ENCODE measurements around the gene CDH7. TPM values are rescaled to one million over a fixed set of nuclear protein-coding genes. Genes with fewer than 3 reads are reported as not detected.

The CDH7 gene
- total RNA-seq, 1 donor from 2014 or later: not detected

DNA sequence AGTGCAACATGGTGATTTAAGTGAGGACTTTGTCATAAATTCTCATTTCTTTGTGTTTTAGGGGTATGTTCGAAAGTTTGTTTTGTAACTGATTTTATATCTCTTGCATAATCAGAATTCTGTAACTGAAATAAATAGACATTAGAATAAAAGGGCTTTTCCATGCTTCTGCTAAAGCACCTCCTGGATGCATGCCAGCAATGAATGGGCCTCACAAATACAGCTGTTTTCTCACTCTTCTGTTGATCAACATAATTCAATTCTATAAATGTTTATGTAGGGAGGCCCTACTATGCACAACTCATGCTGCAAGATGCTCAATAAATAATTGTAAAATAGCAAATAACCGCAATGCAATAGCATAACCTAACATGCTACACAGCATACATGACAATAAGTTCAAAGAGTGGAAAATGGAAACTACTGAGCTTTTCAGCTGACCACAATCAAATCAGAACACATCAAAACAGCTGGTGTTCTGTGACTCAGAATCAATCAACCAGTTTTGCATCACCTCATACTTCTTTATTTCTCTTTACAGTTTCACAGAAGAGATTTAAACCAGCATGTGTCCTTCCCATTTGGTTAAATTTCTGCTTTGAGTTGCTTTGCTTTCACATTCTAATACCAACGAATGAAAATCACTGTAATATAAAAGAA is 11.0 kb downstream of the CDH7 start:
- no peak for DNase-seq (ENCODE audit: missing footprints)
- ATAC-seq: no peak
- intact Hi-C loops (cut with DNase I): no loop called here

DNA sequence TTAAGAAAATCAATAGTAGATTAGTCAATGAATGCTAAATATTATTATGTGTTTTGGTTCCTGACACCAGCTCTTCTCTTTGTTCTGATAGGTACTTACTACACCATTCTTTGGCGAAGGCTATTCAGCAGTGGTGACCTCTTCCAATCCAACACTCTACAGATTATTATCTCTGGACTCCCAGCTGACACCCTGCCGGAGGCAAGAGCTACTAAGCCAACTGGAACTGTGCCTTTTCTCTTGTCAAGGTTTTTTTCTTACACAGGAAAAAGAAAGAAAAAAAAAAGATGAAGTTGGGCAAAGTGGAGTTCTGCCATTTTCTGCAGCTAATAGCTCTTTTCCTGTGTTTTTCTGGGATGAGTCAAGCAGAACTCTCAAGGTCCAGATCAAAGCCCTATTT is 11.7 kb downstream of the CDH7 start:
- ATAC-seq (no peak), DNase-seq (ENCODE audit: missing footprints) (no peak)
- intact Hi-C loops (cut with DNase I): no loop called here

DNA sequence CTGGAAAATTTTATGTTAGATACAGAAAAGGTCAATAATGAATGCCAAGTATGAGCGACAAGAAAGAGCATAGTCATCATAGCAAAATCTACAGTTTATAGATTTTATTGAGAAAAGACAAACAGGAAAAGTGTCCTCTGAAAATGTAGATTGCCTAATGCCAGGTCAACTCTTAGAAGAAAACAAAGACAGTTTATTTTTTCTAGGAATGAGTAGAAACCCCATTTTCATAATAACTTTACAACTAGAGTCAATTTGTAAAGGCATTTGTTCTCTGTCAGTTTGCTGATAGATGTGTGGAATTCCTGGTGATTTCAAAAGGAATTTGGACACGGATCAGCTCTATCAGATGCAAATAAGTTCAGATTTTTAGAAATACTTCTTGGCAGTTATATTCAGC is 16.6 kb downstream of the CDH7 start:
- no peak for ATAC-seq
- no peak for DNase-seq (ENCODE audit: missing footprints)
- intact Hi-C loops (cut with DNase I): no loop called here

DNA sequence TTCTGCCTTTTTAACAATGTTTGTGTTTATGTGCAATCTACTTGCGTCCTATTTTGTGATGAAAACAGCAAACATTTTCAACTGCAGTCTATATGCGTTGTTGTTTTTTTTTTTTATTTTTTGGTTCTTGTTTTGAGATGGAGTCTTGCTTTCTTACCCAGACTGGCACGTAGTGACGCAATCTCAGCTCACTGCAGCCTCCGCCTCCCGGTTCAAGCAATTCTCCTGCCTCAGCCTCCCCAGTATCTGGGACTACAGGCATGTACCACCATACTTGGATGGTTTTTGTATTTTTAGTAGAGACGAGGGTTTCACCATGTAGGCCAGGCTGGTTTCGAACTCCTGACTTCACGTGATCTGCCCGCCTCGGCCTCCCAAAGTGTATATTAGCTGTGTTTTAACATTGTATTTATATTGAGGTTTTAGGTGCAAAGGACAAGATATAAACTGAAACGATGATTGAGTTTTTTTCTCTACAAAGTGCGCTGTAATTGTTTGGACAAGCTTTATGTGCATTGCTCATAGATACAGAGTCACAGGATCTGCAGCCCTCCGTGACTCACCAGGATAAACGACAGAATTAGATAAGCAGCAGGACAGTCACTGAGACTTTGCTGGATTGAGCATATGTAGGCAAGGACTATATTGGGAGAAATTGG is 17.4 kb downstream of the CDH7 start:
- intact Hi-C loops (cut with DNase I): no loop called here
- ATAC-seq: no peak
- no peak for DNase-seq (ENCODE audit: missing footprints)

DNA sequence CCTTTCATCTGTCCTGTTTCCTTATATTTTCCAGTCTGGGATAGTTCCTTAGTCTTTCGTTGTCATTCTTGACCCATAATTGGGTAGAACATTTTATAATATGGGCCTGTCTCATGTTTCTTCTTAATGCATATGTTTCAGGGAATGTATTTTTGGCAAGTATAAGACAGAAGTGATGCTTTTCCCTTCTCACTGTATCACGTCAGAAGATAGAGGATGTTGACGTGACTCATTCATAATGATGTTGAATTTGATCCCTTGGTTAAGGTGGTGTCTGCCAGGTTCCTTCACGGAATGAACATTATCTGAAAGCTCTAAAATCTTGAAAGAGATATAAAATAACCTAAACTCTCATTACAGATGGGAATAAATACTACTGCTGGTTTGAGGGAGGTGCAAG is 18.8 kb downstream of the CDH7 start:
- DNase-seq (ENCODE audit: missing footprints) (no peak), ATAC-seq (no peak)
- intact Hi-C loops (cut with DNase I): no loop called here

DNA sequence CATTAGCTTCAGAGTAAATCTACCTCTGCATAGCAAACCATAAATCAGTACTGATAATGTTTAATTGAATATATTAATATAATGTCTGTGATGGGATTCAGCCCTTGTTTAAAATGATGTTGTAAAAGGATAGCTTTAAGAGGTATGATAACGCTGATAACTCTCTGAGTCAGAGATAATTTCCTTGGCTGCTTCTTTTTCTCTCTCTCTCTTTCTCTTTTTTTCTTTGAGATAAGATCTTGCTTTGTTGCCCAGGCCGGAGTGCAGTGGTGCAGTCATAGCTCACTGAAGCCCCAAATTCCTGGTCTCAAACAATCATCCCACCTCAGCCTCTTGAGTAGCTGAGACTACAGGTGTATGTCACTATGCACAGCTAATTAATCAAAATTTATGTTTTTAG is 35.7 kb downstream of the CDH7 start:
- no peak for ATAC-seq
- DNase-seq (ENCODE audit: missing footprints): no peak
- intact Hi-C loops (cut with DNase I): no loop called here

DNA sequence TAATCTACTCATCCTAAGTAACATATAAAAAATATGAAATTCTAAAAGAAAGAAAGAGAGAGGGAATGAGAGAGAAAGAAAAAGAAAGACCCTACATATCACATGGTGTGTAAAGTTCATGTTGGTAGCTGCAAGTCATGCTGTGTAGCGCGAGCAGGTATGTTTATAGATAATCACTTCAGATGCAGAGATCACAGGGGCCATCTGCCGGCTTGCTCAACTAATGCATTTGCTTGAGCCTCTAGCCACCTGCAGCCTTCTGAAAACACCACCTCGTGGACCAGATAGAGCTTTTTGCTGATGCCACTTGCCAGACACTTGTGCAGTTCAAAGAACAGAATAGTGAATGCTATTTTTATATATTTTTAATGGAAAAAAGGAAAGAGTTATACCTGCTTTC is 37.6 kb downstream of the CDH7 start:
- no peak for ATAC-seq

DNA sequence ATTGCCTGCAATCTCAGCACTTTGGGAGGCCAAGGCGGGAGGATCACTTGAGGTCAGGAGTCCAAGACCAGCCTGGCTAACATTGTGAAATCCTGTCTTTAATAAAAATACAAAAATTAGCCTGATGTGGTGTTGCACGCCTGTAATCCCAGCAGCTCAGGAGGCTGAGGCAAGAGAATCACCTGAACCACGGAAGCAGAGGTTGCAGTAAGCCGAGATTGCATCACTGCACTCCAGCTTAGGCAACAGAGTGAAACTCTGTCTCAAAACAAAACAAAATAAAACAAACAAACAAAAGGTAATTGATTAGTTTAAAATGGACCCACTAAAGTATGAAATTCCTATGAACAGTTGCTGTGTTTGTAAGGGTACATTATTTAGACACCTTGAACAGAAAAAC is 39.8 kb downstream of the CDH7 start:
- intact Hi-C loops (cut with DNase I): no loop called here
- DNase-seq (ENCODE audit: missing footprints): no peak
- no peak for ATAC-seq

More for the DNA sequence above, 37.6 kb downstream of the CDH7 start:
- no peak for DNase-seq (ENCODE audit: missing footprints)
- intact Hi-C loops (cut with DNase I): no loop called here

DNA sequence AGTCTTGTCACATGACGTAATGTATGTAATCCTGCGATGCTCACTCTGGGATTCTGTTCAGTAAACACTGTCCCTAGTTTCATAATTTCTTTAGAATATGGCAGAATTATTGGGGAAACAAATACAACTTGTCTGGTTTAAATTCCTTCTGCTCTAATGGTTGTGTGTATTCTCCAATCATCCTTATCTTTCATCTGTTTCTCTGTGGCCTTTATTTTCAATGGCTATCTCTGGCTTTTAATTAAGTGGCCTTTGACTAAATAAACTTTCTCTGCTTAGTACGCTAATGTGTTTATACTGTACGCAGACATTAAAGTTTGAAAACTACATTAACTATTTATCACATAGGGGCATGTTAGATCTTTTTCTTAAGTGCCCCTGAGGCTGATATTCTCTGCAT is 40.9 kb downstream of the CDH7 start:
- DNase-seq (ENCODE audit: missing footprints) (no peak), ATAC-seq (no peak)
- intact Hi-C loops (cut with DNase I): no loop called here

DNA sequence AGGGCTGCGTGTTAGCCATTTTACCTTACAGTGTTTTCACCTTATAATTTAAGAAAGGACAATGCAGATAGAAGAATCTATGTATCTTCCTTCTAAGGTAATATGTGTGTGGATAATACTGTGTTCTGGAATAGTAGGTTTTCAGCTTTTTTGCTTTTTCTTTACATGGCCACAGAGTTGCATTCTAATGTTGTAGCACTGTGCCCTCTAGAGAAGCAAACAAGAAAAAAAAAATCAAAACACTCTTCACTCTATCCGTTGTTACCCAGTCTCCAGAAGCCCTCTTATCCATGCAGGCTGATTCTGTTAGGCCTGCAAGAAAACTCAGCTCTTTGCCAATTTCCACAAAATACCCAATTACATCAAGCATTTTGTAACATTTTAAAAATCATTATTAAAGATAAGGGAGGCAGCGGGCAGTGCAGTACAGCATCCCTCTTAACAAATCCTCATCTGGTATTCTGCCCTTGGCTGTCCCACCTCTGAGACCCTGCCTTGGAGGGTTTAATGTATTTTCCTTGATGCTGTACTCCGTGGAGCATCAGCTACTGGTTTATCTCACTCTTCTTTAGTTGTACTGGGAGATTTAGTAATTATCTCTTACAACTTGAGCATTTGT is 41.8 kb downstream of the CDH7 start:
- intact Hi-C loops (cut with DNase I): no loop called here
- DNase-seq (ENCODE audit: missing footprints): no peak
- ATAC-seq: no peak

DNA sequence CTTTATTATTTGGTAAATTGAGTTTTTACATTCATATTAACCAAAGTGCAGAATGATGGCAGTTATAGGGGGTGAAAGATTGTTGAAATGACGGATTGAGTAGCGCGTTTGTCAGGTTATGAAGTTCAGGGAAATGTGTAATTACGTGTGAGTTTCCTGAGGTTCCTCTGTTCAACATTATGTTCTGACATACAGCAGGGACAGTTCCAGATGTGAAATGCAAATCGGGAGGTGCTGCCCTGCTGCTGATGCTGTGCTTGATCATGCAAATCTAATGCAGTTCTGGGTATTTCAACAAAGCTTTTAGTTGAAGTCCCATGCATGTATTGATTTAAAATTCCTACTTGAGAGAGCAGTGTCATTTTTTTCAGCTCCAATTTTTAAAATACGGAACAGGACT is 57.9 kb downstream of the CDH7 start:
- ATAC-seq: no peak
- intact Hi-C loops (cut with DNase I): no loop called here
- no peak for DNase-seq (ENCODE audit: missing footprints)

DNA sequence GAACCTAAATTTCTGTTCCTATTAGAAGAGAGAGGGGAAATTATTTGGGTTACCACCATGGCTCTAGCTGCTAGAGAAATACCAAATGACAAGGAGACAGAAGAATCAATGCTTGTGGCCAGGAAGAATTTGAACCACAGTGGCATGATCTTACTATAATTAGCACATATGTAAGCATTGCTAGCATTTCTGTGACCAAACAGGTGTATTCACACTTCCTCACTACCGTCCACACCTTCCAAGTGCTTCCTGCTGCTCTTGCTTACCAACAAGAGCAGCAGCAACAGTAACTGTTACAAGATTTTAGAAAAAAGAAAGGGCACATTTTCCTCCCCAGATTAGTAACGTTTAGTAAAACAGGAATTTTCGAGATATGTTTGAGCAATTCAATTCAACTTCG is 60.5 kb downstream of the CDH7 start:
- no peak for ATAC-seq
- intact Hi-C loops (cut with DNase I): no loop called here
- no peak for DNase-seq (ENCODE audit: missing footprints)

DNA sequence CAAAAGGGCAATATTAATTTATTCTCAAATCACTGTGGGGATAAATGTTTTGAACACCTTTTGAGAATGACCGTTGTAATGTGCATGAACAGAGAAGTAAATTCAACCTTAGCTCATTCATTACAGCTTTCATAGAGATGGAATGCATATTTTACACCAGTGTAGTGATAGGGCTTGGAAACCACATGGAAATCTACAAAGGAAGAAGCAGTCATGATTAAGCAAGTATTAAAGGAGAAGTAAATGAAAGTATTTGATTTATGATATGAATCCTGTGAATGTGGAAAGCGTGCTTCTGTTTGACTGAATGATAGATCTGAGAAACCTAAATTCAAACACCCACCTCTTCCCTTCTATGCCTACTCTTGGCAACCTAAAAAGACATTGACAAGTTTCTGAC is 64.7 kb downstream of the CDH7 start:
- ATAC-seq (no peak), DNase-seq (ENCODE audit: missing footprints) (no peak)
- intact Hi-C loops (cut with DNase I): no loop called here

DNA sequence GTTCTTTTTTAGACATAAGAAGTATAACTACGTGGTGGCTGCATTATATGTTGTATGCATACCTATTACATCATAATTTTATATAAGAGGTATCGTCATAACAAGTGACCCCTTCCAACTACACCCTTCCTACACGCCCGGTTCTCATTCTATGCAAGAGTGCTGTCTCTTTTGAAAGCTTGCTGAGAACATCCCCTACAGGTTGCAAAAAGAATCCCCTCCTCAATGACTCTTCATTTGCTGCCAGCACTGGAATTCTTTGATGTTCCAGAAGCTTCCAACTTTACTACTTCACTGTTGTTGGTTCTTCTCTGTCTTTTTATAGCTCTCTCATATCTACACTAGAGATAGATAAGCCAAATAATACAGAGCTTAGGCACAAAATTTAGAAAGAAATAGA is 66.4 kb downstream of the CDH7 start:
- ATAC-seq: no peak
- intact Hi-C loops (cut with DNase I): no loop called here
- DNase-seq (ENCODE audit: missing footprints): no peak

DNA sequence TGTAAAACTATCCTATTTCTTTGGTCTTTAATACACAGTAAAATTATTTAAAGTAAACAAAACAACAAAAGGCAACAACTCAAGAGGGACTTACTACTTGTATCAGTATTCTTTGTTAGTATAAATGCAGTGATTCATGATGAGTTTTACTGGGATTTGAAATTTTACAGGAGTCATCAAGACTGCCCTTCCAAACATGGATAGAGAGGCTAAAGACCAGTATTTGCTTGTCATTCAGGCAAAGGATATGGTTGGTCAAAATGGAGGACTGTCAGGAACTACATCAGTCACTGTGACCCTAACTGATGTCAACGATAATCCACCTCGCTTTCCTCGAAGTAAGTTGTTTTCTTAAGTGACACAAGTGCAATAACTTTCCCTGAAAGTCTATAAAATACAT is 71.1 kb downstream of the CDH7 start:
- intact Hi-C loops (cut with DNase I): no loop called here
- DNase-seq (ENCODE audit: missing footprints) (no peak), ATAC-seq (no peak)

DNA sequence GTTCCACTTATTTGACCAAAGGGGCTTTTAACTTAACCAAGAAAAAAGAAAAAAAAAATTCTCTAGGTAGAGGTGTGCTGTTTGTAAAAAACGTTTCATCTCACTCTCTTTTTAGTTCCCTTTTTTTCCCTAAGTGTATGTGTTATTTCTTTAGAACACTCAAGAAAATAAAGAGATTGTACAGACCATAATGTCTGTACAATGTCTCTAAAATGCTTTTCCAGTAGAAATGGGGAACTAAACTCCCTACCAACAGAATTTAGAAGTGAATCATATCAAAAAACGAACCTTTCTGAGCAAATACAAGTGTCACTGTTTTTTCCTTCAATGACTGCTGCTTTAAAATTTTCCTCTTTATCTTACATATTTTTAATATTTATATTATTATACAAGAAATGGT is 72.0 kb downstream of the CDH7 start:
- ATAC-seq (no peak), DNase-seq (ENCODE audit: missing footprints) (no peak)
- intact Hi-C loops (cut with DNase I): no loop called here

DNA sequence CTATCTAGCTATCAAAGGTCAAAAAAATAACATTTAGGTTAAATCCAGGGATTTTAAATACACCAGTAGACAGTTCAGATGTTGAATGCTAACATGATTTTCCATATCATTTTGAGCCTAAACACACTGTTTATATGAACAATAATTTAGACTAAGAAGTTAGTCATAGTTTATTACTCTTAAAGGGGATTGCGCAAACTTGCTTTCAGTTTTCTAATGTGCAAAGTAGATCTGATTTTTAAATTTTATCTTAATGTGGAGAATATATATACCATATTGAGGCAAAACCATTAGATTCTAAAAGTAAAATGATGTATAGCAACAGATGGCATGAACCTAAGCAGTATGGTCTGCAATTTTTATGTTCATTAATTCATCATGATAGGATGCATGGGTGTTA is 76.6 kb downstream of the CDH7 start:
- intact Hi-C loops (cut with DNase I): no loop called here

DNA sequence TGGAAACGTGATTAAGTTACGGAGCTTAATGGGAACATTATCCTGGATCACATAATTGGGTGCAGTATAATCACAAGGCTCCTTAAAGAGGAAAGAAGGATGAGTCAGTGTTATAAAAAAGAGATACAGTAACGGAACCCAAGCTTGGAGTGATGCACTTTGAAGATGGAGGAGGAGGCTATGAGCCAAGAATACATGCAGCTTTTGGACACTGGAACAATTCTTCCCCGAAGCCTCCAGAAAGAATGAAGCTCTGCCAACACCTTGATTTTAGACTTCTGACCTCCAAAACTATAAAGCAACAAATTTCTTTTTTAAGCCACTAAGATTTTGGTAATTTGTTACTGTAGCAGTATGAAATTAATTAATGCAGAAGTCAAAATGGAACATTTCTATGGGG is 85.1 kb downstream of the CDH7 start:
- intact Hi-C loops (cut with DNase I): no loop called here
- no peak for ATAC-seq

More for the DNA sequence above, 76.6 kb downstream of the CDH7 start:
- DNase-seq (ENCODE audit: missing footprints): no peak
- no peak for ATAC-seq

DNA sequence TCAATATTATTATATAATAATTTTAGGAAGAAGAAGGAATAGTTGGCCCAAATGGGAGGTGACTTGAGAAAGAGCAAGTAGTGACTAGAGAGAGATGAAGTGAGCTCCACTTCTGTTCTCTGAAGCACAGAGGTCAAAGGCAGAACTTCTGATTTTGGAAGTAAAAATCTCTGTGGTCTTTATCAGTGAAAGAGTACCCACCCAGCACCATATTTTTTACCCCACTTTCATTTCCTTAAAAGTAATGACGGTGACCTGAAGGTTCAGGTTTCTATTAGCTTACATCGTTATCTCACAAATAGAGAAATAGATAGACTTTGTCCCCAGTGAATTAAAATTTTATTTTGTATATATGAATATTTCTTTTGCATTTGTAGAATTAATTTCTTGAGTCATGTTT is 95.3 kb downstream of the CDH7 start:
- intact Hi-C loops (cut with DNase I): no loop called here
- no peak for DNase-seq (ENCODE audit: missing footprints)
- ATAC-seq: no peak

More for the DNA sequence above, 85.1 kb downstream of the CDH7 start:
- no peak for DNase-seq (ENCODE audit: missing footprints)

DNA sequence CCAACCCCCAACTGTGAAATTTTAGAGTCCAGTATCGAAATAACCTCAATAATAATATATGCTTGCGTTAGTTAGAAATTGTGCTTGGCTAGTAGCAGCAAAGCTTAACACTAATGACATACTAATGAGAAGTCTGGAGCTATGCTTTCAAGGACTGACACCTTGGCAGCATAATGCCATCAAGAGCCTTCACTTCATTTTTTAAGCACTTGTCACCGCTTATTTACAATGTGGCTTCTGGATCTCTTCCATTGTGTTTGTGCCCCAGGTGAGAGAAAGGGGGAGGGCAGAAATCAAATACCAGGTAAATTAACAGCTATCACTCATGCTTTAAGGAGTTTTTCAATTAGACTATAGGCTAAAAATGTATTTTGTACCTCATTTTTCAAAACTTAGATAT is 101.5 kb downstream of the CDH7 start:
- no peak for ATAC-seq

DNA sequence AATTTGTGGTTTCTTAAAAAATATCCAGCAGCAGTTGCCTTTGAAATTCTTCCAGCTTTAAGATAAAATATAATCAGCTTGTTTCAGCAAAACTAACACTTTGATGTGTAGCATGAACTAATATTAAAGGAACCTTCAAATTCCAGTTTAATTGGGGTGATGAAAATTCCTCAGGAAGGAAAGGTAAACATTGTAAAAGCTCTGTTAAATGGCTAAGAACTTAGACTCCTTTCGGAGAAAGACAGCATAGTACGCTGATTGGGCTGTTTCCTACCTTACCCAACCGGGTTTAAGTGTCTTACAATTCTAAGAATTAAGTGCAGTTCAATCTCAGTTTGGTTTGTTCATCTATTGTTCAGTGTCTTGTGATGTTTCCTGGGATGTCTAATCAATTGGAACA is 108.3 kb downstream of the CDH7 start:
- no peak for ATAC-seq
- intact Hi-C loops (cut with DNase I): no loop called here
- DNase-seq (ENCODE audit: missing footprints): no peak

More for the DNA sequence above, 101.5 kb downstream of the CDH7 start:
- intact Hi-C loops (cut with DNase I): no loop called here
- DNase-seq (ENCODE audit: missing footprints): no peak
